H9 (cell line): ENCODE measurements around the gene TMEM176A. TPM values are rescaled to one million over a fixed set of nuclear protein-coding genes. Genes with fewer than 3 reads are reported as not detected.

Source experiments
- DNase-seq: peaks from one replicate; pipeline ENCODE4 v3.0.0-alpha.2; 2017
- H2AFZ ChIP-seq: one replicate; pipeline ENCODE4 v1.6.1; 2013; ENCODE audit warnings: mild to moderate bottlenecking, low read length, control low read depth, moderate library complexity
- H2AK5ac ChIP-seq: 2 replicates; pipeline ENCODE4 v1.6.1; 2013; ENCODE audit warnings: low read length, control low read depth, mixed read lengths; ENCODE audit not compliant: insufficient read length
- H2BK120ac ChIP-seq: one replicate; pipeline ENCODE4 v1.6.1; 2013; ENCODE audit warnings: low read depth, mild to moderate bottlenecking, low read length, control low read depth, inconsistent platforms; ENCODE audit not compliant: poor library complexity, severe bottlenecking
- H2BK12ac ChIP-seq: 2 replicates; pipeline ENCODE4 v1.6.1; 2013; ENCODE audit warnings: low read length, control low read depth, mixed read lengths, low read depth; ENCODE audit not compliant: insufficient read length
- H2BK15ac ChIP-seq: 2 replicates; pipeline ENCODE4 v1.6.1; 2013; ENCODE audit warnings: low read depth, low read length, control low read depth
- H2BK20ac ChIP-seq: one replicate; pipeline ENCODE4 v1.6.1; 2013; ENCODE audit warnings: low read depth, mild to moderate bottlenecking, low read length, control low read depth, inconsistent platforms; ENCODE audit not compliant: poor library complexity, severe bottlenecking
- H2BK5ac ChIP-seq: 2 replicates; pipeline ENCODE4 v1.6.1; 2013; ENCODE audit warnings: low read length, control low read depth, mixed read lengths; ENCODE audit not compliant: insufficient read length
- H3K14ac ChIP-seq: 2 replicates; pipeline ENCODE4 v1.6.1; 2013; ENCODE audit warnings: low read length, control low read depth; ENCODE audit not compliant: insufficient read depth
- H3K18ac ChIP-seq: 2 replicates; pipeline ENCODE4 v1.6.1; 2013; ENCODE audit warnings: low read depth, mild to moderate bottlenecking, mixed read lengths, low read length, control low read depth; ENCODE audit not compliant: insufficient read length
- H3K23ac ChIP-seq: 2 replicates; pipeline ENCODE4 v1.6.1; 2013; ENCODE audit warnings: low read length, control low read depth, mixed read lengths, low read depth; ENCODE audit not compliant: insufficient read length
- H3K23me2 ChIP-seq: 2 replicates; pipeline ENCODE4 v1.6.1; 2013; ENCODE audit warnings: low read depth, mild to moderate bottlenecking, mixed read lengths, low read length, control low read depth; ENCODE audit not compliant: insufficient read length, poor library complexity, severe bottlenecking
- H3K27ac ChIP-seq: 2 replicates; pipeline ENCODE4 v1.5.1; 2013; ENCODE audit warnings: low read length, control low read depth, mixed read lengths, low read depth; ENCODE audit not compliant: insufficient read length
- H3K27me3 ChIP-seq: 2 replicates; pipeline ENCODE4 v1.6.1; 2013; ENCODE audit warnings: low read length, control low read depth, inconsistent platforms; ENCODE audit not compliant: insufficient read depth
- H3K4ac ChIP-seq: 2 replicates; pipeline ENCODE4 v1.6.1; 2013; ENCODE audit warnings: low read depth, mild to moderate bottlenecking, control low read depth, inconsistent platforms, low read length, moderate library complexity
- H3K4me1 ChIP-seq: 2 replicates; pipeline ENCODE4 v1.6.1; 2013; ENCODE audit warnings: low read length, control low read depth, inconsistent platforms; ENCODE audit not compliant: insufficient read depth
- H3K4me2 ChIP-seq: 2 replicates; pipeline ENCODE4 v1.6.1; 2013; ENCODE audit warnings: low read length, control low read depth, mixed read lengths; ENCODE audit not compliant: insufficient read length, insufficient read depth
- H3K56ac ChIP-seq: 2 replicates; pipeline ENCODE4 v1.6.1; 2013; ENCODE audit warnings: low read depth, mild to moderate bottlenecking, mixed read lengths, low read length, control low read depth; ENCODE audit not compliant: insufficient read length
- H3K79me1 ChIP-seq: 2 replicates; pipeline ENCODE4 v1.6.1; 2013; ENCODE audit warnings: low read depth, mild to moderate bottlenecking, moderate library complexity, low read length, control low read depth, inconsistent platforms; ENCODE audit not compliant: insufficient read depth, poor library complexity, severe bottlenecking
- H3K79me2 ChIP-seq: 2 replicates; pipeline ENCODE4 v1.6.1; 2013; ENCODE audit warnings: low read length, control low read depth, inconsistent platforms; ENCODE audit not compliant: insufficient read depth
- H3K9ac ChIP-seq: 2 replicates; pipeline ENCODE4 v1.6.1; 2013; ENCODE audit warnings: low read length, control low read depth, mixed read lengths; ENCODE audit not compliant: insufficient read length; ENCODE audit errors: extremely low read depth
- H3K9me3 ChIP-seq: one replicate; pipeline ENCODE4 v1.6.1; 2013; ENCODE audit warnings: low read depth, low read length, inconsistent platforms; ENCODE audit not compliant: control insufficient read depth
- H3T11ph ChIP-seq: one replicate; pipeline ENCODE4 v1.6.1; 2013; ENCODE audit warnings: mild to moderate bottlenecking, low read length, control low read depth, inconsistent platforms
- H4K20me1 ChIP-seq: one replicate; pipeline ENCODE4 v1.6.1; 2013; ENCODE audit not compliant: control insufficient read depth, insufficient read length, insufficient read depth
- H4K5ac ChIP-seq: 2 replicates; pipeline ENCODE4 v1.6.1; 2013; ENCODE audit warnings: low read depth, mild to moderate bottlenecking, mixed read lengths, low read length, control low read depth; ENCODE audit not compliant: insufficient read length
- H4K8ac ChIP-seq: replicated peaks from 2 replicates; pipeline ENCODE4 v1.6.1; 2013; ENCODE audit warnings: low read length, control low read depth, mixed read lengths, low read depth; ENCODE audit not compliant: insufficient read length
- H4K91ac ChIP-seq: 2 replicates; pipeline ENCODE4 v1.6.1; 2013; ENCODE audit warnings: low read depth, mild to moderate bottlenecking, moderate library complexity, mixed read lengths, low read length, control low read depth; ENCODE audit not compliant: insufficient read length
- H3K27ac Mint-ChIP-seq, 3 experiments: 2 replicates in 2 of 3; 3 replicates in 1 of 3; pipeline ENCODE4 v1.8.0; 2020 to 2021; ENCODE audit warnings: mixed read lengths in 3 of 3, mild to moderate bottlenecking in 1 of 3, moderate library complexity in 1 of 3
- H3K27me3 Mint-ChIP-seq: 2 replicates; pipeline ENCODE4 v1.8.0; 2021; ENCODE audit warnings: low read depth, mild to moderate bottlenecking, moderate library complexity, mixed read lengths
- H3K36me3 Mint-ChIP-seq, 3 experiments: 2 replicates in 2 of 3; 3 replicates in 1 of 3; pipeline ENCODE4 v1.8.0; 2020 to 2021; ENCODE audit warnings: low read depth in 3 of 3, mixed read lengths in 3 of 3; ENCODE audit not compliant: insufficient read depth in 1 of 3
- H3K4me1 Mint-ChIP-seq, 2 experiments: 2 replicates each; pipeline ENCODE4 v1.8.0; 2020; ENCODE audit warnings: mixed read lengths in 2 of 2
- H3K4me3 Mint-ChIP-seq, 2 experiments: 2 replicates in 1 of 2; 3 replicates in 1 of 2; pipeline ENCODE4 v1.8.0; 2020 to 2021; ENCODE audit warnings: mild to moderate bottlenecking in 2 of 2, mixed read lengths in 2 of 2, moderate library complexity in 1 of 2
- H3K9me3 Mint-ChIP-seq, 2 experiments: 2 replicates in 1 of 2; 3 replicates in 1 of 2; pipeline ENCODE4 v1.8.0; 2020; ENCODE audit warnings: mild to moderate bottlenecking in 2 of 2, mixed read lengths in 2 of 2, moderate library complexity in 1 of 2
- WGBS: extraction: QIAGEN DNeasy Blood & Tissue Kit; methylation state at CpG from one replicate; pipeline ENCODE4 v1.1.7; 2013; ENCODE audit warnings: missing lambda C conversion rate, low lambda C conversion rate, mixed read lengths; ENCODE audit not compliant: insufficient read length; ENCODE audit errors: extremely low coverage; 5-methylcytosine and 5-hydroxymethylcytosine counted together
- total RNA-seq: library from RNA; stranded (reverse); gene quantifications from 2 replicates; pipeline ENCODE4 v1.2.1, GENCODE V29; 2021
- TF ChIP-seq, protein P1 (sequence below): fragments of 200-600 bp; sonication (generic); conservative IDR thresholded peaks from 3 replicates; pipeline ENCODE4 v1.8.0; 2021; ENCODE audit warnings: antibody characterized with exemption, mild to moderate bottlenecking

TMEM176A gene
- total RNA-seq, 1 experiment from 2014 or later = not detected

DNA sequence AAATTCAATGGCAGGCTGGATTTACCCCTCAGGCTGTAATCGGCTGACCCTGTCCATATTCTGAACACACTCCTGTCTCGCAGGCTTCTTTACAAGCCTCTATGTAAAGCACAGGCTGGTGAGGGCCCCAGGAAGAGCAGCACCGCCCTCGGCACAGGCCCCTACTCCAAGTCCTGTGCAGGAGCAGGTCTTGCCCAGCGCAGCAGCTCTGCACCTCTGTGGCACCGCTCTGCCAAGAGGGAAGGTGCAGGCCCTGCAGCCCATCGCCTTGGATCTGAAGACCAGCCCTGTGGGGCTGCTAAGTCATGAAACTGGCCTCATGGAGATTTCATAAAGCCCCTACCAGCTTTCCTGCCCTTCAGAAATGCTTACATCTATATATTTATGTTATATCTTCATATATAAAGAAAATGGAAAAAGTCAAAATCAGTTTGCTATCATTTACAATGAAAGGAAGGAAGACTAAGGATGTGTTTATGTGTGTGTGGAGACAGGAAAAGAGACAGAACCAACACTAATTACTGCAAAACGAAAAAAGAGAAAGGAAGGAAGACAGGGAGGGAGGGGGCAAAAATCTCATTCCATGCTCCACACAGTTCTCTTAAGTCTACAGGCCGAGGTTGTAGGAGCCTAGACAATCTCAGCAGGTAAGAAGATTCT is 10.0 kb upstream of the TMEM176A start:
- Histone ChIP-seq H3K27me3 (no peaks in the 10 kb centered on the region), H2BK120ac (no peak overlapping the region), H3K4me2 (no peak overlapping the region), H4K91ac (no peak overlapping the region), H3T11ph (no peak overlapping the region), H3K79me2 (no peaks in the 10 kb centered on the region), H2BK15ac (no peak overlapping the region), H3K4ac (no peak overlapping the region), H3K79me1 (no peaks in the 10 kb centered on the region), H4K20me1 (no peaks in the 10 kb centered on the region), H2BK12ac (no peak overlapping the region), H4K5ac (no peak overlapping the region), H2AK5ac (no peak overlapping the region), H3K23ac (no peak overlapping the region), H2AFZ (no peak overlapping the region), H2BK5ac (no peak overlapping the region), H3K14ac (no peak overlapping the region), H3K18ac (no peak overlapping the region), H3K9me3 (no peaks in the 10 kb centered on the region), H3K56ac (no peak overlapping the region), H4K8ac (no peak overlapping the region), H3K23me2 (no peaks in the 10 kb centered on the region), H3K4me1 (no peaks in the 10 kb centered on the region), H2BK20ac (no peak overlapping the region), H3K9ac (no peak overlapping the region), H3K27ac (no peak overlapping the region)
- no peak overlapping the region for H3K4me3 Mint-ChIP-seq
- TF ChIP-seq, protein P1, sequence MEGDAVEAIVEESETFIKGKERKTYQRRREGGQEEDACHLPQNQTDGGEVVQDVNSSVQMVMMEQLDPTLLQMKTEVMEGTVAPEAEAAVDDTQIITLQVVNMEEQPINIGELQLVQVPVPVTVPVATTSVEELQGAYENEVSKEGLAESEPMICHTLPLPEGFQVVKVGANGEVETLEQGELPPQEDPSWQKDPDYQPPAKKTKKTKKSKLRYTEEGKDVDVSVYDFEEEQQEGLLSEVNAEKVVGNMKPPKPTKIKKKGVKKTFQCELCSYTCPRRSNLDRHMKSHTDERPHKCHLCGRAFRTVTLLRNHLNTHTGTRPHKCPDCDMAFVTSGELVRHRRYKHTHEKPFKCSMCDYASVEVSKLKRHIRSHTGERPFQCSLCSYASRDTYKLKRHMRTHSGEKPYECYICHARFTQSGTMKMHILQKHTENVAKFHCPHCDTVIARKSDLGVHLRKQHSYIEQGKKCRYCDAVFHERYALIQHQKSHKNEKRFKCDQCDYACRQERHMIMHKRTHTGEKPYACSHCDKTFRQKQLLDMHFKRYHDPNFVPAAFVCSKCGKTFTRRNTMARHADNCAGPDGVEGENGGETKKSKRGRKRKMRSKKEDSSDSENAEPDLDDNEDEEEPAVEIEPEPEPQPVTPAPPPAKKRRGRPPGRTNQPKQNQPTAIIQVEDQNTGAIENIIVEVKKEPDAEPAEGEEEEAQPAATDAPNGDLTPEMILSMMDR = no peak
- no CpG with 5 or more reads among the region's 9 CpGs for WGBS
- H3K27me3 Mint-ChIP-seq = peaks cover 35% of the 10 kb centered on the region
- no peaks in the 10 kb centered on the region for H3K9me3 Mint-ChIP-seq
- no peak for DNase-seq
- H3K36me3 Mint-ChIP-seq = no peaks in the 10 kb centered on the region
- no peak overlapping the region for H3K27ac Mint-ChIP-seq
- no peaks in the 10 kb centered on the region for H3K4me1 Mint-ChIP-seq
